Right lobe of liver (tissue), 4 donors: ENCODE results near the gene PLLP.

Experiments used
- POLR2A ChIP-seq: fragments of 450-650 bp; IDR thresholded peaks from one replicate; pipeline ENCODE4 v1.6.1; 2017; ENCODE audit warnings: antibody characterized with exemption, mild to moderate bottlenecking
- TF ChIP-seq, protein P1 (sequence below), 4 donors: fragments of 200-600 bp in 3 of 4; fragments of 450-650 bp in 1 of 4; IDR thresholded peaks; one replicate each; pipeline versions ENCODE4 v1.5.1 to v1.8.0; 2016 to 2022; ENCODE audit warnings: antibody characterized with exemption in 4 of 4, mild to moderate bottlenecking in 2 of 4
- donor health status: DM: no; HTN: no; CAD: no.
- donor health status: DM: no; HTN: no; CAD: no.
- donor health status: DM: no; HTN: yes; CAD: no.

DNA sequence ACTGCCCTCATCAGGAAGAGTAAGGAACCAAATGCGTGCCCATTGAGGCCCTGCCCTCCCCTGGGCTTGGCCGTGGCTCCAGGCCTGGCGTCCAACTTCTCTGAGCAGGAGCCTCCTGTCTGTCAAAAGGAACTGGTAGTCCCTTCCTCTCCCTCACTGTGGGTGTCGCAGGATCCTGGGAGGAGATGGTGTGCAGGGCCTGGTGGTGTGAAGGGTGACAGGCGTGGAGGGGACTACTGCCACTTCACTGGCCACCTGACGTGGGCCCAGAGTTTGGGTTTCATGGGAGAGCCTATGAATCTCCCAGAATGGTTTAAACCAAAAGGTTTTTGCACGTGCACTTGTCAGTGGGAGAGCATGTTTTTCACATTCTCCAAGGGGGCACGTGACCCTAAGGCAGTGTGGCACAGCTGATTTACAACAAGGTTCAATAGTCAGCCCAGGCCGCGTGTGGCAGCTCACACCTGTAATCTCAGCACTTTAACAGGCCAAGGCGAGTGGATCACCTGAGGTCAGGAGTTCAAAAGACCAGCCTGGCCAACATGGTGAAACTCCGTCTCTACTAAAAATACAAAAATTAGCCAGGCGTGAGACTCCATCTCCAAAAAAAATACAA lies 26.9 kb downstream of the PLLP start:
- TF ChIP-seq, protein P1, sequence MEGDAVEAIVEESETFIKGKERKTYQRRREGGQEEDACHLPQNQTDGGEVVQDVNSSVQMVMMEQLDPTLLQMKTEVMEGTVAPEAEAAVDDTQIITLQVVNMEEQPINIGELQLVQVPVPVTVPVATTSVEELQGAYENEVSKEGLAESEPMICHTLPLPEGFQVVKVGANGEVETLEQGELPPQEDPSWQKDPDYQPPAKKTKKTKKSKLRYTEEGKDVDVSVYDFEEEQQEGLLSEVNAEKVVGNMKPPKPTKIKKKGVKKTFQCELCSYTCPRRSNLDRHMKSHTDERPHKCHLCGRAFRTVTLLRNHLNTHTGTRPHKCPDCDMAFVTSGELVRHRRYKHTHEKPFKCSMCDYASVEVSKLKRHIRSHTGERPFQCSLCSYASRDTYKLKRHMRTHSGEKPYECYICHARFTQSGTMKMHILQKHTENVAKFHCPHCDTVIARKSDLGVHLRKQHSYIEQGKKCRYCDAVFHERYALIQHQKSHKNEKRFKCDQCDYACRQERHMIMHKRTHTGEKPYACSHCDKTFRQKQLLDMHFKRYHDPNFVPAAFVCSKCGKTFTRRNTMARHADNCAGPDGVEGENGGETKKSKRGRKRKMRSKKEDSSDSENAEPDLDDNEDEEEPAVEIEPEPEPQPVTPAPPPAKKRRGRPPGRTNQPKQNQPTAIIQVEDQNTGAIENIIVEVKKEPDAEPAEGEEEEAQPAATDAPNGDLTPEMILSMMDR (IDR thresholded peaks at IDR 0.05), result no peak
- TF ChIP-seq POLR2A, result no peak
